GM12891 (cell line): ENCODE measurements around the gene RASGEF1C.

ENCODE experiments used
- DNase-seq: peaks from one replicate; pipeline ENCODE4 v3.0.0; 2011; ENCODE audit warnings: low spot score; ENCODE audit not compliant: insufficient read length
- FAIRE-seq: peaks from 2 replicates; lab custom pipeline; 2011; peaks lifted over from hg19 to GRCh38; lab: Jason Lieb, UNC
- PAX5 ChIP-seq: IDR thresholded peaks from 2 replicates; pipeline ENCODE4 v1.6.1; 2011; ENCODE audit warnings: low read length, moderate library complexity, mild to moderate bottlenecking; ENCODE audit not compliant: insufficient read depth, severe bottlenecking
- POLR2A ChIP-seq: IDR thresholded peaks from 2 replicates; pipeline ENCODE4 v1.6.1; 2011; ENCODE audit warnings: low read depth, low read length, control low read depth
- POLR2AphosphoS5 ChIP-seq: IDR thresholded peaks from 2 replicates; pipeline ENCODE4 v1.6.1; 2011; ENCODE audit warnings: low read depth, low read length, control low read depth
- POU2F2 ChIP-seq: IDR thresholded peaks from 2 replicates; pipeline ENCODE4 v1.6.1; 2011; ENCODE audit warnings: low read depth, mild to moderate bottlenecking, control low read depth, low read length, moderate library complexity
- SPI1 ChIP-seq: IDR thresholded peaks from 2 replicates; pipeline ENCODE4 v1.6.1; 2011; ENCODE audit warnings: low read depth, low read length, control low read depth
- TAF1 ChIP-seq: IDR thresholded peaks from 2 replicates; pipeline ENCODE4 v1.6.1; 2011; ENCODE audit warnings: low read depth, low read length, control low read depth

Gene RASGEF1C

GRCh38 chr5:180085837-180086236 lies 123.2 kb downstream of the RASGEF1C start:
- no peak for TF ChIP-seq SPI1
- TF ChIP-seq PAX5: no peak
- TF ChIP-seq POU2F2: no peak
- no peak for TF ChIP-seq TAF1
- TF ChIP-seq POLR2A: no peak
- no peak for TF ChIP-seq POLR2AphosphoS5
- FAIRE-seq: no peak
- no peak for DNase-seq

GRCh38 chr5:180084638-180085561 lies 124.1 kb downstream of the RASGEF1C start:
- DNase-seq (no peak), FAIRE-seq (no peak)
- no peak for TF ChIP-seq SPI1
- no peak for TF ChIP-seq POLR2AphosphoS5
- TF ChIP-seq POLR2A: no peak
- no peak for TF ChIP-seq PAX5
- TF ChIP-seq TAF1: no peak
- no peak for TF ChIP-seq POU2F2

DNA sequence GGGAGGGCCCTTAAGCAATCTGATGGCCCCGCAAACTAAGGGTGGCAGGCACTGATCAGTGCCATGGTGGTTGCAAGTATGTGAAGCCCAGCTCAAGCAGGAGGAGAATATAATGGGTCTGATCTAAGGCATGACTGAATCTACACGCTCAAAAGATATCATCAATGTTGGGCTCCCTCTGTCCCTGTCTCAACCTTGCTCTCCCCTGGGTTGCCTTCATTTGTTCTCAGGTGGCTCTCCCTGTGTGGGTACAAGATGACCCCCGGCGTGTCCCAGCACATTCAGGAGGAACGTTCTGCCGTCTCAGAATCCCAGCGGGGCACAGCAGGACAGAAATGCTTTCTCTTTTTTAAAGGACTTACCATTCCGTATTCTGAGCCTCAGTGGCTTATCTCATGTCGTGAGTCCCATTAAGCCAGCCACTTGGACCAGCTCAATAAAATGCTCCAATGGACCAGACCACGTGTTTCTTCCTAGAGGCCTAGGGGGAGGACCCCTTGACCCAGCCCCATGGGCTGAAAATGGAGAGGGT lies 125.4 kb downstream of the RASGEF1C start:
- no peak for TF ChIP-seq SPI1
- DNase-seq (no peak), FAIRE-seq (no peak)

GRCh38 chr5:180082633-180083420 lies 126.2 kb downstream of the RASGEF1C start:
- DNase-seq: no peak
- FAIRE-seq: no peak
- TF ChIP-seq POLR2AphosphoS5 (no peak), PAX5 (no peak), SPI1 (no peak), POLR2A (no peak), POU2F2 (no peak), TAF1 (no peak)

GRCh38 chr5:180081481-180081880 lies 127.5 kb downstream of the RASGEF1C start:
- DNase-seq (no peak), FAIRE-seq (no peak)
- TF ChIP-seq POLR2AphosphoS5 (no peak), POLR2A (no peak), SPI1 (no peak), POU2F2 (no peak), PAX5 (no peak), TAF1 (no peak)

- no peak for FAIRE-seq
- DNase-seq: no peak
- TF ChIP-seq PAX5 (no peak), POU2F2 (no peak), TAF1 (no peak), POLR2A (no peak), POLR2AphosphoS5 (no peak), SPI1 (no peak)
Observed at GRCh38 chr5:180080486-180081280, 128.3 kb downstream of the RASGEF1C start.

GRCh38 chr5:180079702-180080466 lies 129.1 kb downstream of the RASGEF1C start:
- no peak for DNase-seq
- no peak for FAIRE-seq
- no peak for TF ChIP-seq SPI1
- no peak for TF ChIP-seq POLR2A
- TF ChIP-seq TAF1: no peak
- no peak for TF ChIP-seq PAX5
- no peak for TF ChIP-seq POLR2AphosphoS5
- TF ChIP-seq POU2F2: no peak

GRCh38 chr5:180078348-180078747 lies 130.7 kb downstream of the RASGEF1C start:
- FAIRE-seq: no peak
- no peak for DNase-seq
- TF ChIP-seq SPI1 (no peak), POU2F2 (no peak), POLR2A (no peak), PAX5 (no peak), TAF1 (no peak), POLR2AphosphoS5 (no peak)

GRCh38 chr5:180077594-180078284 lies 131.3 kb downstream of the RASGEF1C start:
- no peak for TF ChIP-seq POLR2A
- TF ChIP-seq POU2F2: no peak
- no peak for TF ChIP-seq POLR2AphosphoS5
- TF ChIP-seq PAX5: no peak
- no peak for TF ChIP-seq TAF1
- TF ChIP-seq SPI1: no peak
- FAIRE-seq (no peak), DNase-seq (no peak)
